HEK293 (cell line): ENCODE measurements around the gene SAMD4B.

ENCODE experiments used
- EGR2 ChIP-seq: fragments of 450-650 bp; formaldehyde crosslinking; IDR thresholded peaks from 2 replicates; pipeline ENCODE4 v1.5.1; 2016; ENCODE audit warnings: low read depth, missing biosample characterization, missing genetic modification characterization
- MYNN ChIP-seq: fragments of 450-650 bp; formaldehyde crosslinking; IDR thresholded peaks from 2 replicates; pipeline ENCODE4 v1.5.1; 2016; ENCODE audit warnings: missing biosample characterization, missing genetic modification characterization, borderline replicate concordance
- TCF7L2 ChIP-seq: IDR thresholded peaks from 2 replicates; pipeline ENCODE4 v1.6.1; 2011; ENCODE audit warnings: low read depth, mild to moderate bottlenecking, inconsistent platforms, low read length, moderate library complexity, borderline replicate concordance
- ZBTB1 ChIP-seq: fragments of 450-650 bp; formaldehyde crosslinking; IDR thresholded peaks from 2 replicates; pipeline ENCODE4 v1.5.1; 2016; ENCODE audit warnings: missing biosample characterization, missing genetic modification characterization
- ZBTB7A ChIP-seq: fragments of 450-650 bp; formaldehyde crosslinking; IDR thresholded peaks from 2 replicates; pipeline ENCODE4 v1.5.1; 2016; ENCODE audit warnings: low read depth, missing biosample characterization, missing genetic modification characterization
- ZNF274 ChIP-seq, 2 experiments: fragments of 200-500 bp in 1 of 2; fragments of 450-650 bp in 1 of 2; sonication (Bioruptor generic) in 1 of 2; formaldehyde crosslinking in 1 of 2; IDR thresholded peaks; 2 replicates each; pipeline versions ENCODE4 v1.5.1 to v1.6.1; 2014 to 2016; ENCODE audit warnings: borderline replicate concordance in 1 of 2, inconsistent platforms in 1 of 2, low read length in 1 of 2, missing biosample characterization in 1 of 2, missing genetic modification characterization in 1 of 2
- ZNF292 ChIP-seq: fragments of 450-650 bp; formaldehyde crosslinking; IDR thresholded peaks from 2 replicates; pipeline ENCODE4 v1.5.1; 2016; ENCODE audit warnings: low read depth, missing biosample characterization, missing genetic modification characterization, borderline replicate concordance
- ZNF544 ChIP-seq: fragments of 450-650 bp; formaldehyde crosslinking; IDR thresholded peaks from 2 replicates; pipeline ENCODE4 v1.5.0; 2017; ENCODE audit warnings: missing biosample characterization, missing genetic modification characterization
- ZNF654 ChIP-seq: fragments of 450-650 bp; formaldehyde crosslinking; IDR thresholded peaks from 2 replicates; pipeline ENCODE4 v1.5.1; 2016; ENCODE audit warnings: low read depth, missing biosample characterization, missing genetic modification characterization
- ZNF76 ChIP-seq: fragments of 450-650 bp; formaldehyde crosslinking; IDR thresholded peaks from 2 replicates; pipeline ENCODE4; 2016; ENCODE audit warnings: low read depth, missing biosample characterization, missing genetic modification characterization, borderline replicate concordance
- TF ChIP-seq, protein P1 (sequence below): fragments of 450-650 bp; formaldehyde crosslinking; IDR thresholded peaks from 2 replicates; pipeline ENCODE4 v1.5.1; 2016; ENCODE audit warnings: missing biosample characterization, missing genetic modification characterization
- TF ChIP-seq, protein P2 (sequence below): fragments of 450-650 bp; formaldehyde crosslinking; IDR thresholded peaks from 2 replicates; pipeline ENCODE4 v1.5.1; 2016; ENCODE audit warnings: missing biosample characterization, missing genetic modification characterization, low read depth
- TF ChIP-seq, protein P3 (sequence below): fragments of 450-650 bp; formaldehyde crosslinking; IDR thresholded peaks from 2 replicates; pipeline ENCODE4 v1.5.1; 2016; ENCODE audit warnings: missing biosample characterization, missing genetic modification characterization, low read depth

DNA sequence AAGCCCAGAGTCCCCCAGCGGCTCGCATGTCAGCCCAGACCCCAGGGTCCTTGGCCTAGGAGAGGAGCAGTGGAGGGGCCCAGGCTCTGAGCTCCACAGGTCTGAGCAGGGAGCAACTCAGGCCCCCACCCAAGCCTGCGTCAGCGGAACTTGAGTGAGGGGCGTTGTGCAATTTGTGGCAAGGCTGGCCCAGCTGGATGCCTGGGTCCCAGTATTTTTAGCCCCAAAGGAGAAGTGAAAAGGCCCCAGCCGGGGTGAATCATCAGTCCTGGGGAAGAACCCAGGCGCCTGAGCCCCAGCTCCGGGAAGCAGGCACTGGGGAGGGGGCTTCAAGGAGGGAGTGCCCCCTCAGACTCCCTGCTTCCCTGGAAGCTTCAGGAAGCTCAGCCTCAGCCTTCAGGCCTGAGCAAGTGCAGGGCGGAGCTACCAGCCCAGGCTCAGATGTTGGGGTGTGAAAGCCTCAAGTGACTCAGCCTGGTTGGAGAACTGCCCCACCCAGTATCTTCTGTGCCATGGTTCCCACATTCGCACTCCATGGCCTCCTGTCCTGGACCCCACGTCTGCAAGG is 56.2 kb downstream of the SAMD4B start:
- TF ChIP-seq, protein P1, sequence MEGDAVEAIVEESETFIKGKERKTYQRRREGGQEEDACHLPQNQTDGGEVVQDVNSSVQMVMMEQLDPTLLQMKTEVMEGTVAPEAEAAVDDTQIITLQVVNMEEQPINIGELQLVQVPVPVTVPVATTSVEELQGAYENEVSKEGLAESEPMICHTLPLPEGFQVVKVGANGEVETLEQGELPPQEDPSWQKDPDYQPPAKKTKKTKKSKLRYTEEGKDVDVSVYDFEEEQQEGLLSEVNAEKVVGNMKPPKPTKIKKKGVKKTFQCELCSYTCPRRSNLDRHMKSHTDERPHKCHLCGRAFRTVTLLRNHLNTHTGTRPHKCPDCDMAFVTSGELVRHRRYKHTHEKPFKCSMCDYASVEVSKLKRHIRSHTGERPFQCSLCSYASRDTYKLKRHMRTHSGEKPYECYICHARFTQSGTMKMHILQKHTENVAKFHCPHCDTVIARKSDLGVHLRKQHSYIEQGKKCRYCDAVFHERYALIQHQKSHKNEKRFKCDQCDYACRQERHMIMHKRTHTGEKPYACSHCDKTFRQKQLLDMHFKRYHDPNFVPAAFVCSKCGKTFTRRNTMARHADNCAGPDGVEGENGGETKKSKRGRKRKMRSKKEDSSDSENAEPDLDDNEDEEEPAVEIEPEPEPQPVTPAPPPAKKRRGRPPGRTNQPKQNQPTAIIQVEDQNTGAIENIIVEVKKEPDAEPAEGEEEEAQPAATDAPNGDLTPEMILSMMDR (tag by site-specific recombination), result no peak
- TF ChIP-seq EGR2 (tag by site-specific recombination) (no peak), ZNF76 (tag by site-specific recombination) (no peak), TCF7L2 (no peak), ZNF654 (no peak), ZNF274 (IDR thresholded peaks at IDR 0.05; ENCODE audit: low read length) (no peak), ZNF274 (tag by site-specific recombination; IDR thresholded peaks at IDR 0.05; ENCODE audit: borderline replicate concordance) (no peak), ZNF544 (no peak), ZBTB7A (tag by site-specific recombination) (no peak), MYNN (tag by site-specific recombination) (no peak), ZNF292 (tag by site-specific recombination) (no peak), ZBTB1 (tag by site-specific recombination) (no peak)
- TF ChIP-seq, protein P2, sequence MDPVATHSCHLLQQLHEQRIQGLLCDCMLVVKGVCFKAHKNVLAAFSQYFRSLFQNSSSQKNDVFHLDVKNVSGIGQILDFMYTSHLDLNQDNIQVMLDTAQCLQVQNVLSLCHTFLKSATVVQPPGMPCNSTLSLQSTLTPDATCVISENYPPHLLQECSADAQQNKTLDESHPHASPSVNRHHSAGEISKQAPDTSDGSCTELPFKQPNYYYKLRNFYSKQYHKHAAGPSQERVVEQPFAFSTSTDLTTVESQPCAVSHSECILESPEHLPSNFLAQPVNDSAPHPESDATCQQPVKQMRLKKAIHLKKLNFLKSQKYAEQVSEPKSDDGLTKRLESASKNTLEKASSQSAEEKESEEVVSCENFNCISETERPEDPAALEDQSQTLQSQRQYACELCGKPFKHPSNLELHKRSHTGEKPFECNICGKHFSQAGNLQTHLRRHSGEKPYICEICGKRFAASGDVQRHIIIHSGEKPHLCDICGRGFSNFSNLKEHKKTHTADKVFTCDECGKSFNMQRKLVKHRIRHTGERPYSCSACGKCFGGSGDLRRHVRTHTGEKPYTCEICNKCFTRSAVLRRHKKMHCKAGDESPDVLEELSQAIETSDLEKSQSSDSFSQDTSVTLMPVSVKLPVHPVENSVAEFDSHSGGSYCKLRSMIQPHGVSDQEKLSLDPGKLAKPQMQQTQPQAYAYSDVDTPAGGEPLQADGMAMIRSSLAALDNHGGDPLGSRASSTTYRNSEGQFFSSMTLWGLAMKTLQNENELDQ (tag by site-specific recombination), result no peak
- TF ChIP-seq, protein P3, sequence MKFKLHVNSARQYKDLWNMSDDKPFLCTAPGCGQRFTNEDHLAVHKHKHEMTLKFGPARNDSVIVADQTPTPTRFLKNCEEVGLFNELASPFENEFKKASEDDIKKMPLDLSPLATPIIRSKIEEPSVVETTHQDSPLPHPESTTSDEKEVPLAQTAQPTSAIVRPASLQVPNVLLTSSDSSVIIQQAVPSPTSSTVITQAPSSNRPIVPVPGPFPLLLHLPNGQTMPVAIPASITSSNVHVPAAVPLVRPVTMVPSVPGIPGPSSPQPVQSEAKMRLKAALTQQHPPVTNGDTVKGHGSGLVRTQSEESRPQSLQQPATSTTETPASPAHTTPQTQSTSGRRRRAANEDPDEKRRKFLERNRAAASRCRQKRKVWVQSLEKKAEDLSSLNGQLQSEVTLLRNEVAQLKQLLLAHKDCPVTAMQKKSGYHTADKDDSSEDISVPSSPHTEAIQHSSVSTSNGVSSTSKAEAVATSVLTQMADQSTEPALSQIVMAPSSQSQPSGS (tag by site-specific recombination), result no peak
